Neural progenitor cell (in vitro differentiated cells): ENCODE results near the gene TRAK1.

ENCODE experiments used
- EZH2 ChIP-seq: fragments of 200-600 bp; sonication (generic); IDR thresholded peaks from 2 replicates; pipeline ENCODE4 v1.6.1; 2017; ENCODE audit warnings: antibody characterized with exemption, mild to moderate bottlenecking, moderate library complexity
- EZH2phosphoT487 ChIP-seq: fragments of 200-600 bp; sonication (generic); IDR thresholded peaks from 2 replicates; pipeline ENCODE4 v1.6.1; 2017; ENCODE audit warnings: antibody characterized with exemption
- TF ChIP-seq, protein P1 (sequence below): fragments of 200-600 bp; sonication (generic); IDR thresholded peaks from 2 replicates; pipeline ENCODE4 v1.5.1; 2017; ENCODE audit warnings: antibody characterized with exemption, mild to moderate bottlenecking

DNA sequence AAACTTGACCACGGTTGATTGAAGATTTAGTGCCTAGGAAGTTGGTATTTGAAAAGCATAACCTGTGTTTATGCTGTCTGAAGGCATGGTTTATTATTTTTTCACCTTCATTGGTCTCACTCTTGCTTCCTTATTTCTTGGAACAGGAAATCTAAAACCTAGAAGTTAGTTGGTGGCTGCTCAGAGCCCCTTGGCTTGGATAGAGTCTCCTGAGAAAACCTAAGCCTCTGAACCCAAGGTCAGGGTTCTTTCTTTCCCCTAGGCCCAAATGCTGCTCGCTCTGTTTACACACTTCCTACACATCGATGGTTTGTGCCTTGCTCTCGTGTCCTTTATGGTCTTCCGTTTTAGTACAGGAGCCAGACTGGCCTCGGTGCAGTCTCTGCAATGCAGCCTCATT is 82.2 kb downstream of the TRAK1 start:
- TF ChIP-seq, protein P1, sequence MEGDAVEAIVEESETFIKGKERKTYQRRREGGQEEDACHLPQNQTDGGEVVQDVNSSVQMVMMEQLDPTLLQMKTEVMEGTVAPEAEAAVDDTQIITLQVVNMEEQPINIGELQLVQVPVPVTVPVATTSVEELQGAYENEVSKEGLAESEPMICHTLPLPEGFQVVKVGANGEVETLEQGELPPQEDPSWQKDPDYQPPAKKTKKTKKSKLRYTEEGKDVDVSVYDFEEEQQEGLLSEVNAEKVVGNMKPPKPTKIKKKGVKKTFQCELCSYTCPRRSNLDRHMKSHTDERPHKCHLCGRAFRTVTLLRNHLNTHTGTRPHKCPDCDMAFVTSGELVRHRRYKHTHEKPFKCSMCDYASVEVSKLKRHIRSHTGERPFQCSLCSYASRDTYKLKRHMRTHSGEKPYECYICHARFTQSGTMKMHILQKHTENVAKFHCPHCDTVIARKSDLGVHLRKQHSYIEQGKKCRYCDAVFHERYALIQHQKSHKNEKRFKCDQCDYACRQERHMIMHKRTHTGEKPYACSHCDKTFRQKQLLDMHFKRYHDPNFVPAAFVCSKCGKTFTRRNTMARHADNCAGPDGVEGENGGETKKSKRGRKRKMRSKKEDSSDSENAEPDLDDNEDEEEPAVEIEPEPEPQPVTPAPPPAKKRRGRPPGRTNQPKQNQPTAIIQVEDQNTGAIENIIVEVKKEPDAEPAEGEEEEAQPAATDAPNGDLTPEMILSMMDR, result no peak
- TF ChIP-seq EZH2 (no peak), EZH2phosphoT487 (no peak)
